Mesenchymal stem cell (in vitro differentiated cells and primary cell): Measurements from ENCODE around the gene COL15A1.

Source experiments
- DNase-seq: peaks from one replicate; pipeline ENCODE4 v3.0.0-alpha.2; 2013
- H2AFZ ChIP-seq: one replicate; pipeline ENCODE4 v1.6.1; 2013; ENCODE audit warnings: low read depth, mild to moderate bottlenecking, control low read depth, inconsistent platforms, low read length, moderate library complexity
- H2AK5ac ChIP-seq: 2 replicates; pipeline ENCODE4 v1.6.1; 2013; ENCODE audit warnings: low read length, moderate library complexity, mild to moderate bottlenecking, inconsistent platforms; ENCODE audit not compliant: severe bottlenecking
- H2BK120ac ChIP-seq: one replicate; pipeline ENCODE4 v1.6.1; 2013; ENCODE audit warnings: low read depth, mild to moderate bottlenecking, inconsistent platforms, low read length, moderate library complexity
- H2BK12ac ChIP-seq, 2 experiments: one replicate each; pipeline ENCODE4 v1.6.1; 2013; ENCODE audit warnings: inconsistent platforms in 2 of 2, low read length in 2 of 2, mild to moderate bottlenecking in 2 of 2, moderate library complexity in 2 of 2, control low read depth in 1 of 2
- H2BK15ac ChIP-seq: one replicate; pipeline ENCODE4 v1.6.1; 2013; ENCODE audit warnings: mild to moderate bottlenecking, low read depth, inconsistent platforms; ENCODE audit not compliant: poor library complexity, severe bottlenecking
- H2BK5ac ChIP-seq: 2 replicates; pipeline ENCODE4 v1.6.1; 2013; ENCODE audit warnings: low read depth, mild to moderate bottlenecking, low read length, control low read depth, inconsistent platforms; ENCODE audit not compliant: poor library complexity, severe bottlenecking
- H3K14ac ChIP-seq, 2 experiments: one replicate each; pipeline ENCODE4 v1.6.1; 2013; ENCODE audit warnings: inconsistent platforms in 2 of 2, low read length in 2 of 2, control low read depth in 1 of 2, mild to moderate bottlenecking in 1 of 2, moderate library complexity in 1 of 2
- H3K18ac ChIP-seq, 2 experiments: one replicate each; pipeline ENCODE4 v1.6.1; 2013; ENCODE audit warnings: inconsistent platforms in 2 of 2, low read length in 2 of 2, control low read depth in 1 of 2, low read depth in 1 of 2, mild to moderate bottlenecking in 1 of 2
- H3K23ac ChIP-seq, 2 experiments: one replicate each; pipeline ENCODE4 v1.6.1; 2013; ENCODE audit warnings: inconsistent platforms in 2 of 2, low read length in 2 of 2, mild to moderate bottlenecking in 2 of 2, moderate library complexity in 2 of 2, control low read depth in 1 of 2
- H3K27ac ChIP-seq: 2 replicates; pipeline ENCODE4 v1.5.1; 2013; ENCODE audit warnings: mild to moderate bottlenecking, moderate library complexity, low read length, control low read depth, inconsistent platforms; ENCODE audit not compliant: poor library complexity, severe bottlenecking
- H3K27me3 ChIP-seq, 2 experiments: 2 replicates each; pipeline versions ENCODE4 v1.6.1 to v1.7.0; 2013; ENCODE audit warnings: low read length in 2 of 2, mild to moderate bottlenecking in 2 of 2, moderate library complexity in 2 of 2, control low read depth in 1 of 2, inconsistent platforms in 1 of 2; ENCODE audit not compliant: control insufficient read depth in 1 of 2, insufficient read depth in 1 of 2
- H3K36me3 ChIP-seq, 2 experiments: 2 replicates each; pipeline versions ENCODE4 v1.6.1 to v1.7.0; 2013; ENCODE audit warnings: low read length in 2 of 2, control low read depth in 1 of 2, inconsistent platforms in 1 of 2, low read depth in 1 of 2, mild to moderate bottlenecking in 1 of 2; ENCODE audit not compliant: insufficient read depth in 2 of 2, control insufficient read depth in 1 of 2
- H3K4ac ChIP-seq, 2 experiments: one replicate each; pipeline ENCODE4 v1.6.1; 2013; ENCODE audit warnings: inconsistent platforms in 2 of 2, low read length in 2 of 2, mild to moderate bottlenecking in 2 of 2, moderate library complexity in 2 of 2, control low read depth in 1 of 2, low read depth in 1 of 2
- H3K4me1 ChIP-seq: 2 replicates; pipeline ENCODE4 v1.6.1; 2013; ENCODE audit warnings: low read depth, low read length, control low read depth; ENCODE audit not compliant: control insufficient read depth, insufficient read depth
- H3K4me2 ChIP-seq: 2 replicates; pipeline ENCODE4 v1.6.1; 2013; ENCODE audit warnings: low read length, mild to moderate bottlenecking, inconsistent platforms; ENCODE audit not compliant: poor library complexity, severe bottlenecking
- H3K4me3 ChIP-seq, 2 experiments: 2 replicates each; pipeline versions ENCODE4 v1.5.1 to v1.7.0; 2013; ENCODE audit warnings: low read length in 2 of 2, mild to moderate bottlenecking in 2 of 2, control low read depth in 1 of 2, low read depth in 1 of 2; ENCODE audit not compliant: insufficient read depth in 1 of 2
- H3K79me1 ChIP-seq: replicated peaks from 2 replicates; pipeline ENCODE4 v1.6.1; 2013; ENCODE audit warnings: mild to moderate bottlenecking, control low read depth, low read length, inconsistent platforms; ENCODE audit not compliant: poor library complexity, severe bottlenecking
- H3K9ac ChIP-seq: 2 replicates; pipeline ENCODE4 v1.7.0; 2013; ENCODE audit warnings: mild to moderate bottlenecking, low read length, moderate library complexity
- H3K9me3 ChIP-seq: 2 replicates; pipeline ENCODE4 v1.7.0; 2013; ENCODE audit warnings: mild to moderate bottlenecking, low read length; ENCODE audit not compliant: control insufficient read depth
- H4K8ac ChIP-seq: one replicate; pipeline ENCODE4 v1.6.1; 2013; ENCODE audit warnings: inconsistent platforms, mild to moderate bottlenecking, low read length, moderate library complexity
- H4K91ac ChIP-seq: one replicate; pipeline ENCODE4 v1.6.1; 2013; ENCODE audit warnings: mild to moderate bottlenecking, low read length, inconsistent platforms
- WGBS: methylation state at CpG from one replicate; pipeline ENCODE4 v1.1.7; 2013; ENCODE audit warnings: mixed read lengths; 5-methylcytosine and 5-hydroxymethylcytosine counted together

COL15A1 gene

GRCh38 chr9:99087462-99087861, 143.8 kb downstream of the COL15A1 start:
- H2BK120ac ChIP-seq: no peak overlapping the region
- H3K14ac ChIP-seq: no peak overlapping the region
- peaks cover 0 to 7% of the 10 kb centered on the region in 2 experiments for H3K27me3 ChIP-seq
- H3K4me3 ChIP-seq: no peak overlapping the region
- H2AK5ac ChIP-seq: no peak overlapping the region
- no peak overlapping the region for H3K27ac ChIP-seq
- no peaks in the 10 kb centered on the region for H3K79me1 ChIP-seq
- H3K9ac ChIP-seq: no peak overlapping the region
- no peak overlapping the region for H3K4me2 ChIP-seq
- no peak overlapping the region for H2BK5ac ChIP-seq
- H2BK12ac ChIP-seq: peak overlapping the region in 1 of 2 experiments; percentile 35
- WGBS: 96% methylated on average over 3 of the region's 3 CpGs
- no peak overlapping the region for H2BK15ac ChIP-seq
- no peak overlapping the region for H3K18ac ChIP-seq
- H2AFZ ChIP-seq: no peak overlapping the region
- DNase-seq: no peak
- no peak overlapping the region for H3K23ac ChIP-seq
- H3K4ac ChIP-seq: no peak overlapping the region
- peaks cover 8% of the 10 kb centered on the region for H3K9me3 ChIP-seq
- H4K8ac ChIP-seq: no peak overlapping the region
- no peak overlapping the region for H4K91ac ChIP-seq
- H3K36me3 ChIP-seq: no peaks in the 10 kb centered on the region
- no peaks in the 10 kb centered on the region for H3K4me1 ChIP-seq

GRCh38 chr9:99090336-99091130, 146.8 kb downstream of the COL15A1 start:
- H2BK12ac ChIP-seq: no peak overlapping the region

GRCh38 chr9:99092643-99093491, 149.2 kb downstream of the COL15A1 start:
- no peak overlapping the region for H3K14ac ChIP-seq
- H3K36me3 ChIP-seq: no peaks in the 10 kb centered on the region
- no peak overlapping the region for H2BK120ac ChIP-seq
- no peak overlapping the region for H2BK5ac ChIP-seq
- peaks cover 8% of the 10 kb centered on the region for H3K9me3 ChIP-seq
- H3K9ac ChIP-seq: no peak overlapping the region
- H2BK12ac ChIP-seq: no peak overlapping the region
- H3K4ac ChIP-seq: no peak overlapping the region
- H3K27ac ChIP-seq: no peak overlapping the region
- no peak overlapping the region for H2BK15ac ChIP-seq
- no peak overlapping the region for H3K4me3 ChIP-seq
- H3K18ac ChIP-seq: no peak overlapping the region
- no peak overlapping the region for H4K8ac ChIP-seq
- H2AFZ ChIP-seq: peak overlapping the region; percentile 19
- H3K4me1 ChIP-seq: no peaks in the 10 kb centered on the region
- 88% methylated on average over 6 of the region's 6 CpGs for WGBS
- H2AK5ac ChIP-seq: no peak overlapping the region
- peaks cover 0 to 24% of the 10 kb centered on the region in 2 experiments for H3K27me3 ChIP-seq
- no peak overlapping the region for H3K4me2 ChIP-seq
- no peaks in the 10 kb centered on the region for H3K79me1 ChIP-seq
- no peak for DNase-seq
- H4K91ac ChIP-seq: no peak overlapping the region
- no peak overlapping the region for H3K23ac ChIP-seq

More at GRCh38 chr9:99090336-99091130, 146.8 kb downstream of the COL15A1 start:
- H3K14ac ChIP-seq: no peak overlapping the region
- H3K4me1 ChIP-seq: no peaks in the 10 kb centered on the region
- H3K4me3 ChIP-seq: no peak overlapping the region
- peaks cover 0 to 15% of the 10 kb centered on the region in 2 experiments for H3K27me3 ChIP-seq
- DNase-seq: no peak
- no peak overlapping the region for H2AK5ac ChIP-seq
- H3K4ac ChIP-seq: no peak overlapping the region
- H3K18ac ChIP-seq: no peak overlapping the region
- H3K23ac ChIP-seq: no peak overlapping the region
- no peak overlapping the region for H4K91ac ChIP-seq
- no peak overlapping the region for H2AFZ ChIP-seq
- 73% methylated on average over 4 of the region's 5 CpGs for WGBS
- H2BK120ac ChIP-seq: no peak overlapping the region
- H2BK5ac ChIP-seq: no peak overlapping the region
- H3K36me3 ChIP-seq: no peaks in the 10 kb centered on the region
- no peak overlapping the region for H3K9ac ChIP-seq
- no peak overlapping the region for H3K27ac ChIP-seq
- H4K8ac ChIP-seq: no peak overlapping the region
- H3K9me3 ChIP-seq: peaks cover 8% of the 10 kb centered on the region
- H3K4me2 ChIP-seq: no peak overlapping the region
- no peaks in the 10 kb centered on the region for H3K79me1 ChIP-seq
- H2BK15ac ChIP-seq: no peak overlapping the region

DNA sequence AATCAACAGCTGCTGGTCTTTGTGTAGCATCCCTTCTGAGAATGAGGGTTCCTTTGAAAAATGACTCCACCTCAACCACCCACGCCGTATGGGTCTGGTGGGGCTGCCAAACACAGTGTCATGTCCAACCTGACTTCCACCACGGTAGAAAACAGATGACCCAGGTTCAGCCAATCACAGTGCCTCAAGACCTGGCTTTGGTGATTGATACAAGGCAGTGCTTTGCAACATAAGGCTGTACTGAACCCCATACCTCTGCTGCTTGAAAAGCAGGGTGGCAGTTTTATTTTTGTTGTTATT, 149.7 kb downstream of the COL15A1 start:
- Histone ChIP-seq H4K91ac (no peak overlapping the region), H2BK15ac (no peak overlapping the region), H3K36me3 (no peaks in the 10 kb centered on the region), H3K4ac (no peak overlapping the region), H3K27ac (no peak overlapping the region), H3K4me3 (no peak overlapping the region), H3K27me3 (peaks cover 0 to 24% of the 10 kb centered on the region in 2 experiments), H3K18ac (no peak overlapping the region), H3K4me2 (no peak overlapping the region), H2BK5ac (no peak overlapping the region), H2BK120ac (no peak overlapping the region), H4K8ac (no peak overlapping the region), H3K23ac (no peak overlapping the region), H3K9ac (no peak overlapping the region), H2BK12ac (no peak overlapping the region), H3K4me1 (no peaks in the 10 kb centered on the region), H2AFZ (no peak overlapping the region), H3K9me3 (peaks cover 8% of the 10 kb centered on the region), H3K14ac (no peak overlapping the region), H3K79me1 (no peaks in the 10 kb centered on the region), H2AK5ac (no peak overlapping the region)
- no peak for DNase-seq
- WGBS: 94% methylated on average over 3 of the region's 3 CpGs
